ENCODE measurements around the gene SFXN3. TPM values are rescaled to one million over a fixed set of nuclear protein-coding genes. Genes with fewer than 3 reads are reported as not detected.

The SFXN3 gene
- total and polyA plus RNA-seq, 7 donors: 9.5 to 57.1 (median 17.5) TPM

DNA sequence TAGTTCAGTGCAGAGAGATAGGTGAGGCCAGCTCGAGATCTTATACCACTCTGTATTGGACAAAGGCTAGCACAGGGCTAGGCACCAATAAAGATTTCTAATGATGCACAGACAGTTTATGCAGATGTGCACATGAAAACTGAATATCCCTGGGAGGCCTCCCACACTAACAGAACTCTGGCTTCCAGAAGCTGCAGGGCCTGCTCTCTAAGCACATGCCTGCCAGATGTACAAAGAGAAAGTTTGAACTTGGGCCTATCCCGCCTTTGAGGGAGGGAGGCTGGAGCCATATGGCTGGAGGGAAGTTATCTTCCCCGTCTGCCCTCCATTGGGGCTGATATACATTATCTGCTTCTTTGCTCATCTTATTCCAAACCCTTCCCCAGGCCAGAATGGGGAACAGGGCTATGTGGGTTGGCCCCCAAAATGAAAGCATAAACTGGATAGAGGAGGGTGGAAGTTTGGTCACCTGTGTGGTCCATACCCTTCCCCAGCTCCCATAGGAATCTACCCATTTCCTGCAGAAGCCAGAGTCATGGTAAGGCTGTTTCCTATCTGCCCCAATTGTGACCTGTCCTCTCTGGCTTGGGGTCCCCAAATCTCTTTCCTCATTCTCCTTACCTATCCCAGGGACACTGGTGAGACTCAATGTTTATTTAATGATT lies 34.6 kb downstream of the SFXN3 start:
- intact Hi-C loops (cut with DNase I): loop anchor here (5.0 kb wide), 1 partner anchor 33 kb away; the partner anchor contains the start of genes PDZD7 and SFXN3
- Histone ChIP-seq H3K9me3 (no peaks in the 10 kb centered on the region), H3K4me1 (peaks cover 0 to 54% (median 46%) of the 10 kb centered on the region in 4 donors), H3K36me3 (no peaks in the 10 kb centered on the region), H3K27ac (peak overlapping the region in 3 of 4 donors; percentile 41 to 62 (median 59)), H3K4me3 (peak overlapping the region in 2 of 4 donors; percentile 45 to 47), H3K27me3 (peaks cover 17 to 57% (median 50%) of the 10 kb centered on the region in 3 donors)
- DNase-seq: no peak
- TF ChIP-seq POLR2AphosphoS5 (IDR thresholded peaks at IDR 0.05): no peak
- TF ChIP-seq, protein P1, sequence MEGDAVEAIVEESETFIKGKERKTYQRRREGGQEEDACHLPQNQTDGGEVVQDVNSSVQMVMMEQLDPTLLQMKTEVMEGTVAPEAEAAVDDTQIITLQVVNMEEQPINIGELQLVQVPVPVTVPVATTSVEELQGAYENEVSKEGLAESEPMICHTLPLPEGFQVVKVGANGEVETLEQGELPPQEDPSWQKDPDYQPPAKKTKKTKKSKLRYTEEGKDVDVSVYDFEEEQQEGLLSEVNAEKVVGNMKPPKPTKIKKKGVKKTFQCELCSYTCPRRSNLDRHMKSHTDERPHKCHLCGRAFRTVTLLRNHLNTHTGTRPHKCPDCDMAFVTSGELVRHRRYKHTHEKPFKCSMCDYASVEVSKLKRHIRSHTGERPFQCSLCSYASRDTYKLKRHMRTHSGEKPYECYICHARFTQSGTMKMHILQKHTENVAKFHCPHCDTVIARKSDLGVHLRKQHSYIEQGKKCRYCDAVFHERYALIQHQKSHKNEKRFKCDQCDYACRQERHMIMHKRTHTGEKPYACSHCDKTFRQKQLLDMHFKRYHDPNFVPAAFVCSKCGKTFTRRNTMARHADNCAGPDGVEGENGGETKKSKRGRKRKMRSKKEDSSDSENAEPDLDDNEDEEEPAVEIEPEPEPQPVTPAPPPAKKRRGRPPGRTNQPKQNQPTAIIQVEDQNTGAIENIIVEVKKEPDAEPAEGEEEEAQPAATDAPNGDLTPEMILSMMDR (IDR thresholded peaks at IDR 0.05): no peak
- no peak for TF ChIP-seq POLR2A (IDR thresholded peaks at IDR 0.05)
- no peak for TF ChIP-seq EP300 (IDR thresholded peaks at IDR 0.05)
- 62 to 71% methylated on average over 3 of the region's 3 CpGs for WGBS, 2 donors

DNA sequence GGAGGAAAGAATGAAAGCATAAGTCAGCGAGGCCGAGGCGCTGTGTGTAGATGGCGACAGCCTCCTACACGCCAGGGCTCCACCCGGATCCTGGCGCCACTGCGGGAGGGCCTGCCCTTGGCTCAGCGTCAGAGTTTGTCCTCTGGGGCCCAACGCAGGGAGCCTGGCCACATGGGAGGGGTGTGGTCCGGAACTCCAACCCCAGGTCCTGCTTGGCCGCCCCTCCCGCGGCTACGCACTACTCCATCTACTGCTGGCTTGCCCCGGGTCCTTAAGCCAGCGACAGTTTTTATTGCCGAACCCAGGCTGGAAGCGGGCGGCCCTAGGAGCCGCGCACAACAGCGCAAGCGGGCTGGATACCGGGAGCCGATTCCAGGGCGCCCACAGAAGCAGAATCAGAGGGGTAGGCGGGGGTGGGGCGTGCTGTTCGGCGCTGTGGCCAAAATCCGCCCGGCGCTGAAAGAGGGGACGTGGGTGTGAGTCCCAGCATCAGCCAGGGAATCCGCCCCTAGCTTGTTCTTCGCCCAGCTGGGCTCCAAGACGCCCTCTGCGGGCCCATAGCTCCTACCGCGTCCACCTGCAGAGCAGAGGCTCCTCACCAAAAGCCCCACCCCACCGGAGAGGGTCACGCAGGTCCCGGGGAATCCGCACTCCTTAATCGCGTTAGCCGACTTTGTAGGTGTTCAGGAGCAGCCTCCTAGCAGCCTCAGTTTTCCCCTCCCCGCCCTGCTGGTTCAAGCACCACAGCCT lies 35.3 kb downstream of the SFXN3 start:
- Histone ChIP-seq H3K9me3 (no peaks in the 10 kb centered on the region), H3K27me3 (peaks cover 17 to 57% (median 50%) of the 10 kb centered on the region in 3 donors), H3K4me1 (peaks cover 0 to 49% (median 43%) of the 10 kb centered on the region in 4 donors), H3K27ac (peak overlapping the region; percentile 41 to 62 (median 56)), H3K36me3 (no peaks in the 10 kb centered on the region), H3K4me3 (peak overlapping the region in 3 of 4 donors; percentile 45 to 50 (median 47))
- WGBS, 2 donors: 1 to 4% methylated on average over 49 of the region's 49 CpGs
- peak; percentile 82 for DNase-seq
- TF ChIP-seq POLR2AphosphoS5 (IDR thresholded peaks at IDR 0.05): peak in 1 of 4 donors; percentile 24
- TF ChIP-seq, protein P1 (IDR thresholded peaks at IDR 0.05): peak in 3 of 4 experiments; percentile 14 to 19 (median 15)
- TF ChIP-seq EP300 (IDR thresholded peaks at IDR 0.05): no peak
- TF ChIP-seq POLR2A (IDR thresholded peaks at IDR 0.05): peak in 1 of 2 donors; percentile 53
- intact Hi-C loops (cut with DNase I): loop anchor here (5.0 kb wide), 1 partner anchor 34 kb away; the partner anchor contains the start of genes PDZD7 and SFXN3

DNA sequence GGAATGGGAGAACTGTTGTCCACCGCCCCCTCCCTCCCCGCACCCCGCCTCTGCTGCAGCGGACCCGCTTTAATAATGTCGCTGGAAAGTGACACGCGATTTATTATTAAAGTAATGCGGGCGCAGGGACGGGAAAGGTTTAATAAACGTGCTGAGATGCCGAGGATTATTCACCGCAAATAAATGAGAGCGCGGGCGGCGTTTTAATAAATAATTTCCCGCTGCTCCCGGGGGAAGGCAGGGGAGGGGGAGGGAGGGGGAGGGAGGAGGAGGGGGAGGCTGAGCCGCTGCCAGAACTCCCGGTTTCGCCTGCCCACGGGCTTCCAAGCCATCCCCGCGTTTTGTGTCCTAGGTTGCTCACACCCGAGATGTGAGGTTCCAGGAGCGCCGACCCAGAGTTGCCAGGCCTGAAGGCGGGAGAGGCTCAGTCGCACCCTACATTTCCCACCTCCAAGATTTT lies 35.9 kb downstream of the SFXN3 start:
- no peak for DNase-seq
- TF ChIP-seq, protein P1 (IDR thresholded peaks at IDR 0.05): peak in 1 of 4 experiments; percentile 4
- TF ChIP-seq POLR2AphosphoS5 (IDR thresholded peaks at IDR 0.05): no peak
- TF ChIP-seq EP300 (IDR thresholded peaks at IDR 0.05): no peak
- no peak for TF ChIP-seq POLR2A (IDR thresholded peaks at IDR 0.05)
- Histone ChIP-seq H3K4me3 (peak overlapping the region; percentile 21 to 50 (median 46)), H3K36me3 (no peaks in the 10 kb centered on the region), H3K9me3 (no peaks in the 10 kb centered on the region), H3K27me3 (peaks cover 17 to 62% (median 55%) of the 10 kb centered on the region in 3 donors), H3K4me1 (peaks cover 0 to 44% (median 37%) of the 10 kb centered on the region in 4 donors), H3K27ac (peak overlapping the region; percentile 41 to 62 (median 56))
- WGBS, 2 donors: 1 to 2% methylated on average over 31 of the region's 31 CpGs
- intact Hi-C loops (cut with DNase I): loop anchor here (1.0 to 5.0 kb wide), 2 partner anchors 26 to 35 kb away; partner anchors contain the start of genes PDZD7 and SFXN3

DNA sequence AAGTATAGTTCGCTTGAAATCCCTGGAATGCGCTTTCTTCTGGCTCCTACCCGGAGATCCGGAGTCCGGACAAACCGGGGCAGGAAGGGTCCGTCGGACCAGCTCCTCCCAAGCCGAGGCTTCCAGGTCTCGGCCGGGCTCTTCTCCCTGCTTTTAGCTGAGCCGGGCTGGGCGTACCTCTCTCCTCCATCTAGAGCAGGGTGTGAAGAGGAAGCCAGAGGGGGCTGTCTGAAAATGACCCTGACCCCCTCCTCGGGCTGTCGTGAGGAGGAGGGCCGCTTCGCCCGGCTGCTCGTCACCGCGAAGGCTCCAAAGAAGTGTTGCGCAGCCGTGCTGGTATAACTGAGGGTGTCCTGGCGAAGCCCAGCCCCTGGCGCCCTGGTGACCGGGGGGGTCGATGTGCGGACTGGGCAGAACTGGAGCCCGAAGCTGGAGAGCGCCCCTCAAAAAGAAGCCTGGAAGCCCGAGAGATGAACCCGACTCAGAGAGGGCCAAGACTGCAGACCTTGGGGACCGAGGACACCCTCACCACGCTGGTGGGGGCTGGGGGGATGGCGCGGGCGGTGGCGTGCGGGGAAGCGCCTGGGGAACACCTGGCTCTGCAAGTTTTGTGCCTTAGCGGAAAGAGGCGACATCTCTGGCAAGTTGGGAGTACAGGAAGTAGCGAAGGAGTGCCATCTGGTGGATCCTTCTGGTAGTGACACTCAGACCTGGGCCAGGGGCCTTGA lies 36.5 kb downstream of the SFXN3 start:
- Histone ChIP-seq H3K4me1 (peaks cover 0 to 39% (median 31%) of the 10 kb centered on the region in 4 donors), H3K27me3 (peaks cover 15 to 64% (median 58%) of the 10 kb centered on the region in 3 donors), H3K36me3 (no peaks in the 10 kb centered on the region), H3K9me3 (no peaks in the 10 kb centered on the region), H3K27ac (peak overlapping the region in 2 of 4 donors; percentile 59 to 62), H3K4me3 (peak overlapping the region; percentile 21 to 50 (median 46))
- peak; percentile 85 for DNase-seq
- TF ChIP-seq POLR2A (IDR thresholded peaks at IDR 0.05) (no peak), EP300 (IDR thresholded peaks at IDR 0.05) (no peak), POLR2AphosphoS5 (IDR thresholded peaks at IDR 0.05) (peak in 1 of 4 donors; percentile 13)
- TF ChIP-seq, protein P1 (IDR thresholded peaks at IDR 0.05): peak; percentile 87 to 91 (median 88)
- 1% methylated on average over 43 of the region's 43 CpGs for WGBS, 2 donors
- intact Hi-C loops (cut with DNase I): loop anchor here (1.0 to 5.0 kb wide), 2 partner anchors 26 to 35 kb away; partner anchors contain the start of genes PDZD7 and SFXN3

All from sigmoid colon (tissue), 7 donors.